ENCODE results near the gene WDFY3.

The WDFY3 gene

DNA sequence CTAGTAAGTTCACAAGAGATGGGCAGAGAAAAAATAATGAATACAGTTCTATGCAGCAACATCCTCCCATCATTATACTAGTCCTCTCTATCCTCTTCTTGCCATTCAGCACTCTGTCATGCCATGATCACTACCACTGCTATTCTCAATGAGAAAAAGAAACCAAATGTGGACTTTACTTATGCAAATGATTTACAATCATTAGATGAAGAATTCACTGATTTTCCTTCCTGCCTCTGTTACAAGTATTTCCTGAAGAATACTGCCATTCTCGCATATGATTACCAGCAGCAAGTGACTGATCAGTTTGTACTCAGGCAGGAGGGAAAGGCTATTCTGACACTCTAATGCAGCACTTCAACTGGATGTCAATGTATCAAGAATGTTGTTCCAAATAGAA, 50.3 kb downstream of the WDFY3 start:
- H3K4me3 ChIP-seq (ENCODE audit: low read depth, low read length), result no peak overlapping the region
- TF ChIP-seq, protein P1, sequence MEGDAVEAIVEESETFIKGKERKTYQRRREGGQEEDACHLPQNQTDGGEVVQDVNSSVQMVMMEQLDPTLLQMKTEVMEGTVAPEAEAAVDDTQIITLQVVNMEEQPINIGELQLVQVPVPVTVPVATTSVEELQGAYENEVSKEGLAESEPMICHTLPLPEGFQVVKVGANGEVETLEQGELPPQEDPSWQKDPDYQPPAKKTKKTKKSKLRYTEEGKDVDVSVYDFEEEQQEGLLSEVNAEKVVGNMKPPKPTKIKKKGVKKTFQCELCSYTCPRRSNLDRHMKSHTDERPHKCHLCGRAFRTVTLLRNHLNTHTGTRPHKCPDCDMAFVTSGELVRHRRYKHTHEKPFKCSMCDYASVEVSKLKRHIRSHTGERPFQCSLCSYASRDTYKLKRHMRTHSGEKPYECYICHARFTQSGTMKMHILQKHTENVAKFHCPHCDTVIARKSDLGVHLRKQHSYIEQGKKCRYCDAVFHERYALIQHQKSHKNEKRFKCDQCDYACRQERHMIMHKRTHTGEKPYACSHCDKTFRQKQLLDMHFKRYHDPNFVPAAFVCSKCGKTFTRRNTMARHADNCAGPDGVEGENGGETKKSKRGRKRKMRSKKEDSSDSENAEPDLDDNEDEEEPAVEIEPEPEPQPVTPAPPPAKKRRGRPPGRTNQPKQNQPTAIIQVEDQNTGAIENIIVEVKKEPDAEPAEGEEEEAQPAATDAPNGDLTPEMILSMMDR (IDR thresholded peaks at IDR 0.05; ENCODE audit: low read depth, low read length), result no peak
- no peak for DNase-seq (ENCODE audit: low read depth, low spot score)
- in situ Hi-C loops (cut with HindIII; ENCODE audit: low sequenced_read_pairs), result no loop called here

DNA sequence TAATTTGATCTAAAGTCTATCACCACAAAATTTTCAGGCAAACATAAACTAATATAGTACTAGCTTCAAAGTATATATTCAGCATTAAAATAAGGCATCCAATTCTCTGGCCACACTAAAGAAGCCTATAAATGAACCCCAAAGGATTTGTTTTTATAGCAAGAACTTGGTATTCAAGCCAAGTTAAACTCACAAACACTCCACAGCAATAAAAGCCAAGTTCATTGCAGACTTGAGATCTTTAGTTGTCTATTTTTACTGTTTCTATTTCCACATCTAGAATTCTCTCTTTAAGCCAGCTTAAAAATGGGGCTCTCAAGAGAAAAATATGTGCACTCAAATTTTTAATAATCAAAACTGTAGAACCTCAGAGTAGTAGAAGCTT, 51.1 kb downstream of the WDFY3 start:
- no peak overlapping the region for H3K4me3 ChIP-seq (ENCODE audit: low read depth, low read length)
- in situ Hi-C loops (cut with HindIII; ENCODE audit: low sequenced_read_pairs), result no loop called here
- TF ChIP-seq, protein P1 (IDR thresholded peaks at IDR 0.05; ENCODE audit: low read depth, low read length), result no peak
- peak; percentile 24 for DNase-seq (ENCODE audit: low read depth, low spot score)

DNA sequence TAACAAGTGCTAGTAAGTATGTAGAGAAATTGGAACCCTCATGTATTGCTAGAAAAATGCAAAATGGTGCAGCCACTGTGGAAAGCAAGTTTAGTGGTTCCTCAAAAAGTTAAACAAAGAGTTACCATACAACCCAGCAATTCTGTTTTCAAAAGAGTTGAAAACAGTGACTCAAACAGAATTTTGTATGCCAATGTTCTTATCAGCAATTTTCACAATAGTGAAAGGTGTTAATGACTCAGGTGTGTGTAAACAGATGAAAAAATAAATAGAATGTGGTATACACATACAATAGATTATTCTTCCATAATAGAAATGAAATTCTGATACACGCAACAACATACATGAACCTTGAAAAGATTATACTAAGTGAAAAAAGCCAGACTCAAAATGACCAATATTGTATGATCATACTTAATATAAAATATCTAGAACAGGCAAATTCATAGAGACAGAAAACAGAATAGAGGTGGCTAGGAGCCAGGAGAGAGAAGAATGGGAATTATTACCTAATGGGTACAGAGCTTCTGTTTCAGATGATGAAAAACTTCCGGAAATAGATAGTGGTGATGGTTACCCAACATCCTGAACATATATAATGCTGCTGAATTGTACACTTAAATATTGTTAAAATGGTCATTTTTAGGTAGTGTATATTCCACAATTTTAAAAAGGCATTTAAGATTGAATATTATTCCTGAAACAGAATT, 51.6 kb downstream of the WDFY3 start:
- TF ChIP-seq, protein P1 (IDR thresholded peaks at IDR 0.05; ENCODE audit: low read depth, low read length), result no peak
- no peak for DNase-seq (ENCODE audit: low read depth, low spot score)
- in situ Hi-C loops (cut with HindIII; ENCODE audit: low sequenced_read_pairs), result no loop called here
- H3K4me3 ChIP-seq (ENCODE audit: low read depth, low read length), result no peak overlapping the region

- DNase-seq (ENCODE audit: low read depth, low spot score), result no peak
- TF ChIP-seq, protein P1 (IDR thresholded peaks at IDR 0.05; ENCODE audit: low read depth, low read length), result no peak
- H3K4me3 ChIP-seq (ENCODE audit: low read depth, low read length), result no peak overlapping the region
- in situ Hi-C loops (cut with HindIII; ENCODE audit: low sequenced_read_pairs), result no loop called here
Observed at GRCh38 chr4:84913176-84913575, 53.3 kb downstream of the WDFY3 start.

DNA sequence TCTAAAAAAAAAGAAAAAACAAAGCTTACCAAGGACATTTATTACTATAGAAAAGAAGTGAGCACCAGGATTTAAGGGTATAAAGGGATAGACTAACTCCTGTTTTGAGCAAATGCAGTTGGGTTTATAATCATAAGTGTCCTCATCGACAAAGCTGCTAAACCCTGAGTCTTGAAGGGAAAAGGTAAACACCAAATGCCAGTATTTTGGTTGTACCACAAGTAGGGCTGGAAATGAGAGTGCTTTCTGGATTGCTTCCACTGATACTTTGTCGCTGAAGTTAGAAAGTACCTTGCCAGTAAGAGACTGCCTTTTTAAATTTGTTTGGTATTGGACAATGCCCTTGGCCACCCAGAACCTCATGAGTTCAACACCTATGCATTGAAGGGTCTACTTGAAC, 53.7 kb downstream of the WDFY3 start:
- no peak for DNase-seq (ENCODE audit: low read depth, low spot score)
- in situ Hi-C loops (cut with HindIII; ENCODE audit: low sequenced_read_pairs), result no loop called here
- TF ChIP-seq, protein P1 (IDR thresholded peaks at IDR 0.05; ENCODE audit: low read depth, low read length), result no peak
- no peak overlapping the region for H3K4me3 ChIP-seq (ENCODE audit: low read depth, low read length)

DNA sequence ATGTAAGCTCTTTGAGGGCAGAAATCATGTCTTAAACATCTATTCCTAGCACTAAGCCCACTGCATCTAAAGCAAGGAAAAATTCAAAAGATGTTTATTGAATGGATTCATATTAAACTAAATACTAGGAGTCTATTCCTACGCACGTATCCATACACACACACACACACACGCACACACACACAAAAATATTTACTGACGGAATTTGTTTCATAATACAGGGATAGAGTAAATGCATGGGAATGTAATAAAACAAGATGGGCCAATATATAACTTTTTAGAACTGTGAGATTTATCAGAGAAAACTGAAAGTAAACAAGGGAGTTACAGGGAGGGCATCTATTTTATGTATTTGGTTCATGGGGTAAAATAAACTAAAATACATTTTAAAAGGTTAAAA, 57.6 kb downstream of the WDFY3 start:
- no peak overlapping the region for H3K4me3 ChIP-seq (ENCODE audit: low read depth, low read length)
- no peak for DNase-seq (ENCODE audit: low read depth, low spot score)

More for the DNA sequence above, 57.6 kb downstream of the WDFY3 start:
- in situ Hi-C loops (cut with HindIII; ENCODE audit: low sequenced_read_pairs), result no loop called here
- TF ChIP-seq, protein P1 (IDR thresholded peaks at IDR 0.05; ENCODE audit: low read depth, low read length), result no peak
